Stomach (tissue), 9 donors: ENCODE data around the gene IMPDH1. TPM values are rescaled to one million over a fixed set of nuclear protein-coding genes. Genes with fewer than 3 reads are reported as not detected.

ENCODE experiments used
- DNase-seq, 2 donors: peaks; one replicate each; pipeline versions ENCODE4 v3.0.0 to v3.0.0-alpha.2; 2013 to 2019
- H3K27ac ChIP-seq, 5 donors: fragments of 200-600 bp in 4 of 5; sonication (generic) in 4 of 5; one replicate each; pipeline ENCODE4 v1.5.1; 2013 to 2019; ENCODE audit warnings: mild to moderate bottlenecking in 1 of 5, moderate library complexity in 1 of 5
- H3K27me3 ChIP-seq, 3 donors: fragments of 200-600 bp; sonication (generic); one replicate each; pipeline ENCODE4 v1.5.1; 2017 to 2019; ENCODE audit warnings: mixed run types in 1 of 3
- H3K36me3 ChIP-seq, 4 donors: fragments of 200-600 bp; sonication (generic); 1 replicate in 3 of 4; 2 replicates in 1 of 4; pipeline ENCODE4 v1.5.1; 2016 to 2019
- H3K4me1 ChIP-seq, 4 donors: fragments of 200-600 bp; sonication (generic); one replicate each; pipeline ENCODE4 v1.5.1; 2016 to 2019
- H3K4me3 ChIP-seq, 4 donors: fragments of 200-600 bp; sonication (generic) in 3 of 4; one replicate each; pipeline ENCODE4 v1.5.1; 2016 to 2019; ENCODE audit warnings: mild to moderate bottlenecking in 1 of 4
- H3K9me3 ChIP-seq, 4 donors: fragments of 200-600 bp; sonication (generic); one replicate each; pipeline ENCODE4 v1.5.1; 2016 to 2019
- EP300 ChIP-seq: sonication (generic); formaldehyde crosslinking; IDR thresholded peaks from one replicate; pipeline ENCODE4 v1.6.1; 2017; ENCODE audit warnings: antibody characterized with exemption
- POLR2A ChIP-seq, 4 donors: fragments of 450-650 bp; IDR thresholded peaks; one replicate each; pipeline ENCODE4 v1.6.1; 2016; ENCODE audit warnings: antibody characterized with exemption in 4 of 4, control low read depth in 2 of 4, mild to moderate bottlenecking in 1 of 4, moderate library complexity in 1 of 4
- POLR2AphosphoS5 ChIP-seq, 3 donors: sonication (generic); formaldehyde crosslinking; IDR thresholded peaks; one replicate each; pipeline ENCODE4 v1.6.1; 2016; ENCODE audit warnings: antibody characterized with exemption in 3 of 3
- WGBS, 5 donors: extraction: QIAGEN DNeasy Blood & Tissue Kit in 3 of 5; methylation state at CpG; one replicate each; pipeline versions ENCODE4 v1.1.5 to v1.1.7; 2013 to 2018; 5-methylcytosine and 5-hydroxymethylcytosine counted together
- intact Hi-C: fragments of 100-400 bp; cut with DNase I; formaldehyde crosslinking; loops from one replicate; pipeline ENCODE4 v1.15.1; 2023; ENCODE audit warnings: low total_unique reads
- polyA plus RNA-seq, 3 donors: library from polyadenylated mRNA; stranded (reverse); fragments of 200-250 nt; gene quantifications; one replicate each; pipeline ENCODE4 v1.2.3, GENCODE V29; 2013
- total RNA-seq, 5 donors: library from RNA; depleted of rRNA; stranded (reverse); fragments of >200 nt; gene quantifications; one replicate each; pipeline versions ENCODE4 v1.1.0 to v1.2.3, GENCODE V29; 2014 to 2016
- TF ChIP-seq, protein P1 (sequence below), 7 experiments: fragments of 450-650 bp in 4 of 7; fragments of 200-600 bp in 3 of 7; sonication (generic) in 3 of 7; IDR thresholded peaks; one replicate each; pipeline ENCODE4 v1.5.1; 2016 to 2019; ENCODE audit warnings: antibody characterized with exemption in 7 of 7, control low read depth in 2 of 7, mild to moderate bottlenecking in 1 of 7
- donor health status: healthy with polysubstance abuse.
- donor health status: Bipolar disorder and iron deficiency.
- donor health status: healthy.

The IMPDH1 gene
- total and polyA plus RNA-seq, 8 donors = 32.7 to 188 (median 69.0) TPM

DNA sequence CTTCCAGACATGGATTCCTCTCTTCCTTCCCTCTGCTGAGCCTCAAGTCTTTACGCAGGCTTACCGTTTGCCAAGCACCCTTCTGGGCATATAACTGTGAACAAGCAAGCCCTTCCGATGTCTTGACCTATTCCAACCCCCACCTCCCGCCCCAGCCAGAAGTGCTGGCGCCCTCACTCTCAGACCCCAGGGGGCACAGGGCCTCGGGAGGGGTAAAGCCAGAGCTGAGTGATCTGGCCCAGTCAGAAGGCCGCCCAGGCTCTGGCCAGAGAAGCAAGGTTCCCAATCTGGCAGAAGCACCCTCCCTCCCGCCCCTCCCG, 49.5 kb downstream of the IMPDH1 start:
- Histone ChIP-seq H3K4me1 (peaks cover 11 to 30% (median 20%) of the 10 kb centered on the region in 4 donors), H3K27me3 (peaks cover 0 to 57% (median 18%) of the 10 kb centered on the region in 3 donors), H3K9me3 (no peaks in the 10 kb centered on the region), H3K4me3 (peak overlapping the region; percentile 57 to 75 (median 60)), H3K27ac (peak overlapping the region in 3 of 5 donors; percentile 11 to 68 (median 30)), H3K36me3 (no peaks in the 10 kb centered on the region)
- 28 to 40% (median 30%) methylated on average over 7 to 9 of the region's 9 CpGs for WGBS, 5 donors
- no peak for DNase-seq
- intact Hi-C loops = no loop called here
- TF ChIP-seq EP300 (no peak), POLR2A (IDR thresholded peaks at IDR 0.05) (no peak), POLR2AphosphoS5 (IDR thresholded peaks at IDR 0.05) (no peak)
- TF ChIP-seq, protein P1, sequence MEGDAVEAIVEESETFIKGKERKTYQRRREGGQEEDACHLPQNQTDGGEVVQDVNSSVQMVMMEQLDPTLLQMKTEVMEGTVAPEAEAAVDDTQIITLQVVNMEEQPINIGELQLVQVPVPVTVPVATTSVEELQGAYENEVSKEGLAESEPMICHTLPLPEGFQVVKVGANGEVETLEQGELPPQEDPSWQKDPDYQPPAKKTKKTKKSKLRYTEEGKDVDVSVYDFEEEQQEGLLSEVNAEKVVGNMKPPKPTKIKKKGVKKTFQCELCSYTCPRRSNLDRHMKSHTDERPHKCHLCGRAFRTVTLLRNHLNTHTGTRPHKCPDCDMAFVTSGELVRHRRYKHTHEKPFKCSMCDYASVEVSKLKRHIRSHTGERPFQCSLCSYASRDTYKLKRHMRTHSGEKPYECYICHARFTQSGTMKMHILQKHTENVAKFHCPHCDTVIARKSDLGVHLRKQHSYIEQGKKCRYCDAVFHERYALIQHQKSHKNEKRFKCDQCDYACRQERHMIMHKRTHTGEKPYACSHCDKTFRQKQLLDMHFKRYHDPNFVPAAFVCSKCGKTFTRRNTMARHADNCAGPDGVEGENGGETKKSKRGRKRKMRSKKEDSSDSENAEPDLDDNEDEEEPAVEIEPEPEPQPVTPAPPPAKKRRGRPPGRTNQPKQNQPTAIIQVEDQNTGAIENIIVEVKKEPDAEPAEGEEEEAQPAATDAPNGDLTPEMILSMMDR (IDR thresholded peaks at IDR 0.05) = no peak

DNA sequence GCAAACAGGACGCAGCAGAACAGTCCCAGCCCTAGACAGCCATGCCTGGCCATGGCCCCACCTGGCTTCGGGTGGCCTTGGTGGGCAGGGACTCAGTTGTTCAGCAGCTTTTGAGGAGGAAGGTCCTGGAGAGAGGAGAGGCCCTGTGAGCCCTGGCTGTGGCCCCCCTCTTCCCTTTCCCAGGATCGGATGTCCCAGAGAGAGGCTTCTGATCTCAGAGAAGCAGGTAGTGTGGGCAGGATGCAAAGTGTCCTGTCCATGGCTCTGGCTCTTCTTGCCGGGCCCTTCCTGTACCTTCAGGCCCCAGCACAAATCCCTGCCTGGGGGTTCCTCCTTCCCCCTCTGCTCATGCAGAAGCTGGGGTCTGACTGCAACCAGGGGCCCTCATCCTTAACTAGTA, 49.8 kb downstream of the IMPDH1 start:
- TF ChIP-seq, protein P1 (IDR thresholded peaks at IDR 0.05) = no peak
- no peak for TF ChIP-seq EP300
- no peak for TF ChIP-seq POLR2A (IDR thresholded peaks at IDR 0.05)
- H3K36me3 ChIP-seq = no peaks in the 10 kb centered on the region
- H3K4me3 ChIP-seq = no peak overlapping the region
- DNase-seq = no peak
- no peaks in the 10 kb centered on the region for H3K9me3 ChIP-seq
- intact Hi-C loops = no loop called here
- peaks cover 0 to 57% (median 18%) of the 10 kb centered on the region in 3 donors for H3K27me3 ChIP-seq
- H3K27ac ChIP-seq = peak overlapping the region in 2 of 5 donors; percentile 30 to 68
- H3K4me1 ChIP-seq = peaks cover 11 to 30% (median 20%) of the 10 kb centered on the region in 4 donors
- WGBS, 5 donors = 76 to 90% (median 84%) methylated on average over 2 to 4 of the region's 4 CpGs

DNA sequence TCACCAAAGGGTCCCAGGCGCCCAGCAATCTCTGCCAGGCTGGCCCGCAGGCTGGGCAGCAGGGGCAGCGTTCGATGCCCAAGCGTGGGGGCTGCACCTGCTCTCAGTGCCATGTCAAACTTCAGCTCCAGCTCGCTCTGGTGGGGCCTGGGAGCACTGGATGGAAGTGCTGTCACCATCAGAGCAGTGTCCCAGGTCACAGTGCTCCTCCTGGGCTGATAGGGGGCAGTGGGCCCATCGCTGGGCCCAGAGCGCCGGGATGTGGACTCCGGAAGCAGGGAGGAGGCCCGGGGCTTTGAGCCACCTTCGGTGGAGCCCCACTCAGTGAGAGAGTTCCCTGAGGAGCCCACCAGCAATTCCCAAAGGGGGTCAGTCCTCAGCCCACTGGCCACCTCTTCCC, 50.4 kb downstream of the IMPDH1 start:
- Histone ChIP-seq H3K4me3 (no peak overlapping the region), H3K36me3 (no peaks in the 10 kb centered on the region), H3K27me3 (peaks cover 0 to 59% (median 18%) of the 10 kb centered on the region in 3 donors), H3K9me3 (no peaks in the 10 kb centered on the region), H3K4me1 (peaks cover 11 to 30% (median 20%) of the 10 kb centered on the region in 4 donors), H3K27ac (peak overlapping the region in 1 of 5 donors; percentile 68)
- TF ChIP-seq EP300 = no peak
- no peak for TF ChIP-seq POLR2AphosphoS5 (IDR thresholded peaks at IDR 0.05)
- TF ChIP-seq, protein P1 (IDR thresholded peaks at IDR 0.05) = no peak
- TF ChIP-seq POLR2A (IDR thresholded peaks at IDR 0.05) = no peak
- 92 to 99% (median 94%) methylated on average over 7 to 12 of the region's 12 CpGs; no CpG with 5 or more reads in 1 of the 5 donors for WGBS, 5 donors
- no peak for DNase-seq
- intact Hi-C loops = no loop called here

DNA sequence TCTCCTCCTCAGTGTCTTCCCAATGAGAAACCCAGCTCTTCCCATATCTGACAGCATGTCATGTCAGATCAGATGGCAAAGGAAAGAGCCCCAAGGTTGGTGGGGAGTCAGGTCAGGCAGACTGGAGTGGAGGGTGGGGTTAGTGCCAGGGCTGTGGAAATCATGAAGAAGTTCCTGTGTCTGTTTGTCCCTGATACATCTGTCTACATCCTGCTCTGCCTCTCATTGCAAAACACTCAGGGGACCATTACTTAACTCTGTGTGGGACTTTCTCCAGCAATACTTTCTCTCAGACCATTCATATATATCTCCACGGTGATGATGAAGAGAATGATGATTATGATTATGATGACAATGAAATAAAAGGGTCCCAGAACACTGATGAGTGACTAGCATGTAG, 51.5 kb downstream of the IMPDH1 start:
- no peak overlapping the region for H3K4me3 ChIP-seq
- no peaks in the 10 kb centered on the region for H3K36me3 ChIP-seq
- no peak for DNase-seq
- intact Hi-C loops = no loop called here
- WGBS, 5 donors = 72 to 83% (median 77%) methylated on average over 1 of the region's 1 CpG
- no peak overlapping the region for H3K27ac ChIP-seq
- no peaks in the 10 kb centered on the region for H3K9me3 ChIP-seq
- peaks cover 11 to 30% (median 20%) of the 10 kb centered on the region in 4 donors for H3K4me1 ChIP-seq
- TF ChIP-seq, protein P1 (IDR thresholded peaks at IDR 0.05) = no peak
- no peak for TF ChIP-seq POLR2A (IDR thresholded peaks at IDR 0.05)
- no peak for TF ChIP-seq EP300
- no peak for TF ChIP-seq POLR2AphosphoS5 (IDR thresholded peaks at IDR 0.05)
- H3K27me3 ChIP-seq = peaks cover 0 to 59% (median 26%) of the 10 kb centered on the region in 3 donors
